GM21529 (cell line): ENCODE measurements around the gene ZC3H7B.
"Not testable (repeated sequence)": the region's sequence is repeated elsewhere in the genome, so short reads cannot be mapped to it uniquely, and the experiment has no call there.

ENCODE experiments used
- ATAC-seq: cut with Tn5 transposase; IDR thresholded peaks from one replicate; pipeline ENCODE4 v1.9.1; 2021; ENCODE audit not compliant: unreplicated experiment

ZC3H7B gene

DNA sequence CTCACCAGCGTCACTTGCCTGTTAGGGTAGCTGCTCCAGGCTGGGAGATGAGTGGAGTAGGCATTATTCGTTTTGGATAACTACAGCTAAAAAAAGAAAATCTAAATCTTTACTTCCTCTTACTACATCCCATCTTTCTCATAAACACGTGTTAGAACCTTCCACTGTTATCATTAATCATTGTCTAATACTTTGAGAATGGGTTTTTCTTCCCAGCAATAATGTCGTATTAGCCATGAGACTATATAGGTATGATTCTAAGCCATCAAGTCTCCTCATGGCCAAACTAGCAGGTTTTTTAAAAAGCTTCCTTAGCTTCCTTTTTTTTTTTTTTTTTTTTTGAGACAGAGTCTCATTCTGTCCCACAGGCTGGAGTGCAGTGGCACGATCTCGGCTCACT, 76.5 kb downstream of the ZC3H7B start:
- no peak for ATAC-seq

DNA sequence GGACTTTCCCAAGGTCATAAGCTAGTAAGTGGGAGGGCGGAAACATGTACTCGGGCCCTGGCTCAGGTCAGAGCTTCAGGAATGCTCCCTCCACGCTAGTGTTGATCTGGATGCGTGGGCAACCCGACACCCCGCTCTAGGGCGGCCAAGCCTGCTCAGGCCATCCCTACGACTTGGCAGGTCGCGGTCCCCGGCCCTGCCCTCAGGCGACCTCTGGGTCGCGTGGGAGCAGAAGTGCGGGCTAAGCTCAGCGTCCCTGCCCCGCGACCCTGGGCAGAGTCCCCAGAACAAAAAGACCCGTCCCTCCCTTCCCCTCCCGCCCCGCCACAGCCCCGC, 79.6 kb downstream of the ZC3H7B start:
- ATAC-seq: peak; percentile 15

DNA sequence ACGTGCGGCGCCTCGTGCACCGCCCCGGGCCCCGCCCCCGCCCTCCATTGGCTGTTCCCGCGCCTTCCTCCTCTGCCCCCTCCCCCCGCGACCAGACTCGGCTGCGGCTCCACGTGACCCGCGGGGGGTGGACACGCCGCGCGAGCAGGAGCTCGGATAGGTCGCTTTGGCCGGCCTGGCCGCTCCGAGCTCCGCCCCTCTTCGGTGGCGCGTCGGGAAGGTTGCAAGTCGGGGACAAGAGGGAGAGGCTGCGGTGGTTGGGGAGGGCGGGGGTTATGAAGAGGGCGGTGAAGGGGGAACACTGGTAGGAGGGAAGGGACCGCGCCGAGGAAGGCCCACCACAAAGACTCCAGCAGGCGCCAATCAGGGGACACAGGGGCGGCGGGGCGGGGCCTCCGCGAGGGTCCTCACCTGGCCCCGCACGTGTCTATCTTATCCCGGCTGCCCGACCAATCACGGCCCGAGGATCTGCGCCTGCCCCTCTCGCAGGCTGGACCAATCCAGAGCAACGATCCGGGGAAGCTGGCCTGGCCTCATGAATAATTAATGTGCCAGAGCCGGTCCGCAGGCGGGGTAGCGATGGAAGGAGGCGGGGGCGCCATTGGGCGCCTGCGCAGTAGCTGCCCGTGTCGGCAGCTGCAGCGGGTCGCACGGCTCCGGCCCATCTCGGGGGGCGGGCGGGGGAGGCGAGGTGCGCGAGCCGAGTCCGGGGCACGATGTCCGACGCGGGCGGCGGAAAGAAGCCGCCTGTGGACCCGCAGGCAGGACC, 80.2 kb downstream of the ZC3H7B start, which contains the start of gene TEF:
Gene TEF, plus strand, starts transcription at position 614 of the 769 bp plus-strand sequence. Its CDS starts 103 bp downstream, at position 717.
- peak; percentile 88 for ATAC-seq

DNA sequence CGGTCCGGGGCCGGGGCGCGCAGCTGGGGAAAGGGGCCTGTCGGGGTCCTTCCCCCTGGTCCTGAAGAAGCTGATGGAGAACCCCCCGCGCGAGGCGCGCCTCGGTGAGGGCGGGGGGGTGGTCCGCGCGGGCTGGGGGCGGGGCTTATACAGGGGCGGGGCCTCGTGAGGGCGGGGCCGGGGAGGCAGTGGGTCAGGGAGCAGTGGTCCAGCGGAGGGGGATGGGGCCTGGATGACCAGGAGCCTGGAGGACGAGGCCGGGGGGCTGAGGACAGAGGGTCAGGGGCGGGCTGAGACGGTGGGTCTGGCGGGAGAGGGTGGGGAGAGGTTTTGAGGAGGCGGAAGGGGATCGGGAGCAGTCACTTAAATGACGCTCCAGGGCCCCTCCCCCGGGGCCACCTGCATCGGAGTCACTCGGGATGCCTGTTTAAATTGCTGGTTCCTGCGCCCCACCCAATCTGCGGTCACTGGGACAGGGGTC, 80.8 kb downstream of the ZC3H7B start:
- peak; percentile 29 for ATAC-seq

DNA sequence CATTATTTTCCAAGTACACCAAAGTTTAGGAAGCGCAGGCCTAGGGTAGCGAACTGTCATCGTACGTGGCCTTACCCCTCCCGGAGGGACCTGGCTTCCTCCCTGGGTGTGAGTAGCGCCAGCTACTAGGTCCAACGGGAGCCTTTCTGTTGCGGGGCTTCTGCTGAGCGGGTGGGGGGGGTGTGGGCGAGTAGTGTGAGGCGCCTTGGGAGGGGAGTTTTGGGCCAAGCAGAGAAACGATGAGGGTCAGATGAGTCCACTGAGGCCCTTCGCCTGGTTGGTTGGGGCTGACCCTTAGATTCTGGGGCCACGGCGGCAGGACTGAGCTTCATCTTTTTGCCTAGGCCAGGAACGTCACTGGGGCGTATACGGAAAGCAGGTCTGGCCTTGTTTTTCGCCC, 81.3 kb downstream of the ZC3H7B start:
- ATAC-seq: no peak

DNA sequence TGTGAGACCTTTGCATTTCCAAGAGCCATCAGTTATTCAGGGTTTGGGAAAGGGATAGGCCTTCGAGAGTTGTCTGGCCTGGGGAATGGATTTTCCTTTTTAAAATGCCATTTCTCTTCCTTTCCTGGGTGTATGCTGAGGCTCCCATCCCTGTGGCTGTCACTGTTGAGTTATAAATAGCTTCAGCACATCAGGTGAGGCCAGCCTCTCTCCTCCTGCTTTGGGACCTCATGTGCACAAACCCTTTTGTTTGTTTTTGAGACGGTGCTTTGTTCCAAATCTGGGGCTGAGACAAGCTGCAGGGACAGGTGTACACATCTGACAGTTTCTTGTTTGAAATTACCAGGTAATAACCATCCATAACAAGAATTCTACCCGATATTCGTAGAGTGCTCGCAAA, 81.8 kb downstream of the ZC3H7B start:
- no peak for ATAC-seq

DNA sequence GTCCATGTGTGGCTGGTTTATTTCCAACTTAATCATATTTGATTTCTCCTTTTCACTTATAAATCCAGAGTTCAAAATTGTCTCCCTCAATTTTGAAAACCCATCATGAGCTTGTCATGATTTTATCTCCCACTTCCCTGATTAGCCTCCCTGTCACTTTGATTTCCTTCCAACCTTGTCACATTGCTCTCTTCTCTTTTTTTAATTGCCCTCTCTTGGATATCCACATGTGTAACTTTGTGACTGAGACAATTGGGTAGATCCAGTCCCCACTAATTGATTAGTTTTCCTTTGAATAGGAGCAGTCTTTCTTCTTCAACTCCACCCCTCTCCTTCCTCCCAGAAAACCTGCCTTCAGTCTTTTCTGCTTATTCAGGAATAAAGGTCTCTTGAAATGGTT, 82.8 kb downstream of the ZC3H7B start:
- no peak for ATAC-seq

DNA sequence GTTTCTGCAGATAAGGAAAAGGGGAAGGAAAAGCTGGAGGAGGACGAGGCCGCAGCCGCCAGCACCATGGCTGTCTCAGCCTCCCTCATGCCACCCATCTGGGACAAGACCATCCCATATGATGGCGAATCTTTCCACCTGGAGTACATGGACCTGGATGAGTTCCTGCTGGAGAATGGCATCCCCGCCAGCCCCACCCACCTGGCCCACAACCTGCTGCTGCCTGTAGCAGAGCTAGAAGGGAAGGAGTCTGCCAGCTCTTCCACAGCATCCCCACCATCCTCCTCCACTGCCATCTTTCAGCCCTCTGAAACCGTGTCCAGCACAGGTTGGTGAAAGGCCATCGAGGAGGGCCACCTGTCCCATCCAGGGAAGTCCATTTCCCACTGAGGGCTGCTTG, 86.0 kb downstream of the ZC3H7B start:
- no peak for ATAC-seq

DNA sequence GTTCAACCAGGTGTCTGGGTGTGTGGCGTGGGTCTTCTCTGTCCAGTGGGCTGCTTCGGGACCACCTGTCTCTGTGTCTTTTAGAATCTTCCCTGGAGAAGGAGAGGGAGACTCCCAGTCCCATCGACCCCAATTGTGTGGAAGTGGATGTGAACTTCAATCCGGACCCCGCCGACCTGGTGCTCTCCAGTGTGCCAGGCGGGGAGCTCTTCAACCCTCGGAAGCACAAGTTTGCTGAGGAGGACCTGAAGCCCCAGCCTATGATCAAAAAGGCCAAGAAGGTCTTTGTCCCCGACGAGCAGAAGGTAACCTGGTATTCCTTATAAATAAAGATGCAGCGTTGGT, 92.7 kb downstream of the ZC3H7B start:
- ATAC-seq: no peak

DNA sequence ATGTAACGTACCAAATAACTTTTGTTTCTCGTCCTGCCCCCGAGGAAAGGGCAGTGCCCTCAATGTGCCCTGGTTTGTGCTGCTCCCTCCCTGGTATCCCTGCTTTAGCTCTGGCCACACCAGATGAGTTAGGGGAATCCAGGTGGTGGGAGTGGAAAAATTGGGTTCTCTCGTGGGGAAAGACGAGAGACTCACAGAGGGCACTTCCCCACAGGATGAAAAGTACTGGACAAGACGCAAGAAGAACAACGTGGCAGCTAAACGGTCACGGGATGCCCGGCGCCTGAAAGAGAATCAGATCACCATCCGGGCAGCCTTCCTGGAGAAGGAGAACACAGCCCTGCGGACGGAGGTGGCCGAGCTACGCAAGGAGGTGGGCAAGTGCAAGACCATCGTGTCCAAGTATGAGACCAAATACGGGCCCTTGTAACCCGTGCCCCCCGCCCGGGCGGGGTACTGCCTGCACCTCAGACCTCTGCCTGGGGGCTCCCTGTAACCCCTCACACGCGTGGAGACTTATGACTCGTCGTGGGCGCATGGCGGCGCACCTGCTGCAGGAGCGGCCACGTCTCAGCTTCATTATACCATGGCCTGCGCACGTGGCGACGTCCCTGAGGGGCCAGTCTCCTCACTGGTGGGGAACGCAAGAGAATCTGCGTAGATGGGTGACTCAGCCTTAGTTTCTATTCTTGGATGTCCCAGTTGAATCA, 94.4 kb downstream of the ZC3H7B start:
- ATAC-seq: no peak

DNA sequence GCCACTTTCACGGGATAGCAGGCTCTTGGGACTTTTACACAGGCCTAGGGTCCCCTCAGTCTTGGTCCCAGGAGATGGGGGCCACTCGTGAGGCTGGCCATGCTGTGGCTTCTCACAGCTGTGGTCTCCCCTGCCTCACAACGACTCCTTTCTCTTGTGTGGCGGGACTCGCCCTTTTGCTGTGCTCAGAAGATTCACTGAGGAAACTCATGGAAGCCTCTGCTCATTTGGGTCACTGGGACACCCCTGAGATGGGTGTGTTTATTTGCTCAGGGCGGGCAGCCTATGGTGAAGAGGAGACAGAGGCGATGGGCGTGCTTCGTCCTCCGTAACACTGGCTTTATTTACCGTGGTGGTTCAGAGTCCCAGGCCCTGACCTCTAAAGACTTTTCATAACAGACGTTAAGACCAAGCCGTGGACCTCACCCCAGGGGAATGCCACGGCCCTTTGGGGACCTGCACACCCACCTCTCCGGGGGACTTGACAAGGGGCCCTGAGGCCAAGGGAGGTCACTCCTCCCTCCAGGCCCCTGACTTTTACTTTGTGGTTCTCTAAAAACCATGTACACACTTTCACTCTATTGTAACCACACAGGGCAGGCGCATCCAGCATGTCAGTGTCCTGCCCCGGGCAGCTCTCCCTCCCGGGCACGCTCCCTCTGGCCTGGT, 96.0 kb downstream of the ZC3H7B start:
- ATAC-seq: no peak

DNA sequence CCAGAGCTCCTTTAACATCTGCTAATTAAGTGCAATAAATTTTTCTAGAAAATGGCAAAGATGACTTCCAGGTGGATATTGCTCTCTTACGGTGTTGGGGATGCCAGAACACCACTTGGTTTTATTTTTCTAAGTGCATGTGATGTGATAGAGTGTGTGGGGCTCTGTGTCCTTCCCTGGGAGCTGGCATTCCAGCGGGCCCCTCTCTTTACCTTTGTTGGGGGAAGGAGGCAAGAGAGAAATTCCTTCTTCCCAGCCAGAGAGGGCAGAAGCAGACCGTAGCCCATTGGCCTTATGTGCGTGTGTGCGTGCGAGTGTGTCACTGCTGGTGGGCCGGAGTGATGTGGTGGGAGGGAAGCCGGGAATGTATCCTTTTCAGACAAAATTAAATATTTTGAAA, 97.6 kb downstream of the ZC3H7B start:
- ATAC-seq: no peak

DNA sequence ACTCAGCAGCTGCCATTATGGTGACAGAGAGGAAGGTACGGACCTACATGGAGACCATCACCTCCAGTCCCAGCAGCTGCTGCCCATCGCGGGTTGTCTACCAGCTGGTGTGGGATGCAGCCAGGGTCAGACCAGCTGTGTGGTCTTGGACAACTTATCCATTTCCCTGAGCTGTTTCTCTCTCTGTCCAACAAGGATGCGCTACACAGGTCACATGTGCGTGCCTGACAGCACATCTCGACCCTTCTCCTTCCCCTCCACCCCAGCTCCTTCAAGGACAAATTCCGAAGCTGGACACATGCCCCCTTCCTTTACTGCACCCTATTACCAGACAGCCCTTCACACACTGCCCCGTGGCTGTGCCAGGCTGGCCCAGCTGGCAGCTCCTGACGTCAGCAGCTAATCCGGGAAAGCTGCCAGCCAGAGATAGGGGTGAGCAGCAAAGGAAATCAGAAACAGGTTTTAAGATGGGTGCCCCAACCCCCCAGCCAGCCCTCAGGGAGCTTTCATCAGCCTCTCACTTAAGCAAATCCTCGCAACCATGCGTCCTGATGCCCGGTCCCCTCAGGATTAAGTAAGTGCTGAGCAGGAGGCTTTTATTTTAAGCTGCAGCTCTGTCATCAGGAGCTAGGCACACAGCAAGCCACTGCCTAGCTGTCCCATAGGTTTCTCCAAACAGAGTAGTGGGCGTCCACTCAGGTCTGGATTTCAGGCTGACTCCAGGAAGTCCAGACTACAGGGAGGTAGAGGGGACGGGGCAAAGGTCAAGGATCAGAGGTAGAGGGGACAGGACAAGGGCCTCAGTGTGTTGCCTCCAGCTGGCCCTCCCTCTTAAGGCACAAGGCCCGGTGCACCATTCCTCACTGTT, 100.7 kb downstream of the ZC3H7B start:
- no peak for ATAC-seq

DNA sequence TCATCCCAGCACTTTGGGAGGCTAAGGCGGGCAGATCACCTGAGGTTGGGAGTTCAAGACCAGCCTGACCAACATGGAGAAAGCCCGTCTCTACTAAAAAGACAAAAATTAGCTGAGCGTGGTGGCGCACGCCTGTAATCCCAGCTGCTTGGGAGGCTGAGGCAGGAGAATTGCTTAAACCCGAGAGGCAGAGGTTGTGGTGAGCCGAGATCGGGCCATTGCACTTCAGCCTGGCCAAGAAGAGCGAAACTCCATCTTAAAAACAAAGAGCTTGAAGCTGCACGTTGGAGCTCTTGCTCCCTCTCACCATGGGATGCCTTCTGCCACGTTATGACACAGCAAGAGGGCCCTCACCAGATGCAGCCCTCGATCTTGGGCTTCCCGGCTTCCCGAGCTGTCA, 101.5 kb downstream of the ZC3H7B start:
- not testable (repeated sequence) for ATAC-seq

DNA sequence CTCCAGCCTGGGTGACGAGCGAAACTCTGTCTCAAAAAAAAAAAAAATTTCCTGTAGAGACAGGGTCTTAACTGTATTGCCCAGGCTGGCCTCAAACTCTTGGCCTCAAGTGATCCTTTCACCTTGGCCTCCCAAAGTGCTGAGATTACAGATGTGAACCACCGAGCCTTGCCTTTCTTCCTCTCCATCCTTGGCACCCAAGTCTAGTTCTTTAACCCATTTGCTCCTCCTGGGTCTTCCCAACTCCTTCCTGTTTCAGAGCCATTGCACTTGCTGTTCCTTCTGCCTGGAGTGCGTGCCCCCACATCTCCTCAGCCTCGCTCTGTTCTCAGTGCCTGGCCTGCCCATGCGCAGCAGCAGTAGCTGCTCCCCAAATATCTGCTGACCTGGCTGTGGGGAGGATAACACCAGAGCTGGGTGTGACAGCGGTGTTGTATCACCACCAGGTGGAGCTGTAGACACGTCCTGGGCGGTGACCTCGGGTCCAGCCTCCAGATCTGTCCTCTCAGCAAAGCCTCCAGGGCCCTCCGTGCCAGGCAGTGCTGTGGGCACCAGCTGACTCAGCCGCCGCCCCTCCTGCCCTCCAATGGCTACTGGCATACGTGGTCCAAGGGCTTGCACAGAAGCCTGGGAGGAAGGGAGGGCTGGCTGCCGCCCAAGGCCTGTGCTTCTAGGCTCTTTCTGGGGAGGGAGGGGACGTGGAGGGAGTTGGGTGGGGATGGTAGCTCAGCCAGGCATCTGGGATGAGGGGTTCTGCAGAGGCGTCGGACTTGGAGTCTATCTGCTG, 102.4 kb downstream of the ZC3H7B start:
- ATAC-seq: peak; percentile 76

DNA sequence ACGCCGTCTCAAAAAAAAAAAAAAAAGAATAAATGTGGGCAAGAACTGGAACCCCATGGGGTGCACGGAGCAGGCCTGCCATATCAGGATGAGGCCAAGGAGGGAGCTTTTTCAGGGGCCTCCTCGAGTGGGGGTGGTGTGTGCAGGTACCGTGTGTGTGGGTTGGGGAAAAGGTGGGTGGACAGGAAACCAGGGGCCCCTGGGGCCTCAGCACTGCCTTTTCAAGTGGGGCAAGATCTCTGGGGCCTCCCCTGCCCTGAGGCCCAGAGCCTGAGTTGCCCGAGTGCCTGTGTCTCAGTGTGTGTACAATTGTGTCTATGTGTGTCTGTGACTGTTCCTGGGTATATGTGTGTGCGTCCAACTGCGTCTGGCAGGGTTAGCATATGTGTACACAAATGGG, 104.3 kb downstream of the ZC3H7B start:
- no peak for ATAC-seq

DNA sequence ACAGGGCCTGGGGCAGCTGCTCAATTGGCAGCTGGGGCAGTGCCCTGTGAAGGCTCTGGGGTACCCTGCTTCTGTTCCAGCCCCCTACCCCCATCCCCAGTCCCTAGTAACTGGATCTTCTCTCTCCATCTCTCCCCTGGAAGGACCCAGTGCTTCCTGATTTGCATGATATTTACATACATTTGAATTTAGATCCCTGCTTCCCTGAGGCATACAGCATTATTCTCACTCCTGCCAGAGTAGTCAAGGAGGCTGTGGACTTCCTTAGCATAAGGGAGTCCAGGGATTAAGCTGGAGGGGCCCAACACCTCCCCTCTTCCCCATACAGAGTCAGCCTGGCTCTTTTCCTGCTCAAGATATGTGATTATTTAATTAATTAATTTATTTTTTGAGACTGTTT, 105.1 kb downstream of the ZC3H7B start:
- ATAC-seq: no peak

DNA sequence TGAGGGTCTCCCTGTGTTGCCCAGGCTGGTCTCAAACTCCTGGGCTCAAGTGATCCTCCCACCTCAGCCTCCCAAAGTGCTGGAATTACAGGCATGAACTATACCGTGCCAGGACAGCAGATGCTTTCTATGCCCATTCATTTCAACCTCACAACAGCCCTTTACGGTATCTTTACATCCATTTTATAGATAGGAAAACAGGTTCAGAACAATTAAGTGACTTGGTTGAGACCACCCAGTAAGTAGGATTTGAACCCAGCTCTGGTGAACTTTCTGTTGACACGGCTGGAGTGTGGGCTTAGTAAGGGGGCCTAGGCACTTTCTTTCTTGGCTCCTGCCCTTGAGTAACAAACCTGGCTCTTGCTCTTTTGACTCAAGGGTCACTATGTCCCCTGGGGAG, 106.1 kb downstream of the ZC3H7B start:
- no peak for ATAC-seq

DNA sequence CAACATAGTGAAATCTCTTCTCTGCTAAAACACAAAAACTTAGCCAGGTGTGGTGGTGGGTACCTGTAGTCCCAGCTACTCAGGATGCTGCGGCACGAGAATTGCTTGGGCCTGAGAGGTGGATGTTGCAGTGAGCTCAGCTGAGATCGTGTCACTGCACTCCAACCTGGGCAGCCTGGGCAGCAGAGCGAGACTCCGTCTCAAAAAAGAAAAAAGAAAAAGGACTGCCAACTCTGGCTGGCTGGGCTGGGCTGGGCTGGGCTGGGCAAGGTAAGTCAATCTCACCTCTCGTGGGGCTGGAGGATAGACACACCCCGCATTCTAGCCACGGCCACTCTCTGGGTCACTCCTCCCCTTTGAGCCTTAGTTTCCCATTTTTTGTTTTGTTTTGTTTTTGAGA, 107.3 kb downstream of the ZC3H7B start:
- ATAC-seq: no peak
